ENCODE measurements around the gene CNDP1.
A peak's percentile ranks its signal among the peaks of the same experiment; 100 is the strongest.

Gene CNDP1

DNA sequence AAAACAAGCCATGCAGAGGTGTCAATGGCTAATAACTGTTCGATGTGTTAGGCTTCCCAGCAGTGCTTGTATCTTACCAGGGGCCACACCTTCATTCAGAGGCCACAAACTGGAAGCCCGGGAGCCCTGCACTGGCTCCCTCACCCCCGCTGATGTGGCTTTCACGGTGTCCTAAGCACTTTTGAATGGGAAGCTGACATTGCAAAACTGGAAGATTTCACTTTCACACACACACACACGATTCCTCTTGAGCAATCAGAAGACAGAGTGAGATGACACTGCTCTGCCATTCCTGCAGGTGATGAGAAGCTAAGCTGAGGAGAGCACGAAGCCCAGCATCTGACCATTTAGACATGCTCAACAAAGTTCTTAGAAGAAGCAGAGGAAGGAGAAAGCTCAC, 54.7 kb downstream of the CNDP1 start:
- no peak for DNase-seq

GRCh38 chr18:74589811-74590210, 55.5 kb downstream of the CNDP1 start:
- DNase-seq = no peak

GRCh38 chr18:74590671-74591070, 56.4 kb downstream of the CNDP1 start:
- DNase-seq = no peak

DNA sequence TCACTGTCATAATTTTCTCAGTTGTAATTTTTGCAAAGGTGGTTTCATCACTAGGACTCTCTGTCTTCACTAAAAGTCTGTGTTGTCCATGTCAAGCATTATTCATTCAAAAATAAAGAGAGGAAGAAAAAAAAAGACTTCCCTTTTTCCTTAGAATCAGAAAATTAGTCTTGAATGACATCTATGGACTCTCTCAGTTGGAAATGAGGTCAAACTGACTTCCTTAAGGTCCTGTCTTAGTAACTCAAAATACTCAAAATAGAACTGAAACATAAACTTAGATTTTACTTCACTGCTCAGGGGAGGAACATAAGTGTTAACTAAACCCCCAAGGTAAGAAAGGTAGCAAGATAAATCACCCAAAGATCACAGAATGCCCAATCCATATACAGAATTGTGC, 61.1 kb downstream of the CNDP1 start:
- no peak for DNase-seq

- DNase-seq = peak; percentile 17 to 89
Observed at GRCh38 chr18:74597034-74597661, 62.8 kb downstream of the CNDP1 start.

DNA sequence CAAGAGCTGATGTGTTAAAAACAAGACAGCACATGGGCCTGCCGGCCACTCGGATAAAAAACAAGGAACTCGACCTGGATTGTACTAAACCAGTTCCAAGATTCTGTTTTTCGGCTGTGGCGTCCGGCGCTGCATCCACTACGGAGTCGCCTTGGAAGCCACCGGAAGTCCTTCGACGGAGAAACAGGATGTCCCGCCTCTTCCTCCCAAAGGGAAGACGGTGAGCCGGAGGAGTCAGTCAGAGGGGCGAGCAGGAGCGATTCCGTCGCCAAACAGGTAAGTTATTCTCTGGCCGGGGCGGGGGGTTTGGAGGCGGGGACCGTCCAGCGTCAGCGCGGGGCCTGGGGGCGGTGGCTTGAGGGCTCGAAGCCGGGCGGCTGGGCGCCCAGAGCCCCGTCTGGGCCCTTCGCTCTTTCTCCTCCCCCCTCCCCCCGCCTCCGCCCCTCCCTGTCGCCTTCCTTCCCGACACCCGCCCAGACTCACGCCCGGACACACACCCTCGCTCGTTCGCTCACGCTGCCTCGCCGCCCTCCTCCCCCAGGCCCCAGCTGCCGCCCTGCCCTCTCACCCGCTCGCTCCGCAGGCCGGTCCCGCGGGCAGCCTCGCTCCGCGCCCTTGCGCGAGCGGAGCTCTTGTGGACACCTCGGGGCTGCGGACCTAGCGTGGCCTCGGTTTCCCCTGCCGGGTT, 63.5 kb downstream of the CNDP1 start, which contains the start of gene ZNF407:
TSS of gene ZNF407 (plus strand) at position 209 of the 688 bp plus-strand sequence. CDS start 33,150 bp downstream, outside the sequence.
- peak; percentile 83 to 92 for DNase-seq

DNA sequence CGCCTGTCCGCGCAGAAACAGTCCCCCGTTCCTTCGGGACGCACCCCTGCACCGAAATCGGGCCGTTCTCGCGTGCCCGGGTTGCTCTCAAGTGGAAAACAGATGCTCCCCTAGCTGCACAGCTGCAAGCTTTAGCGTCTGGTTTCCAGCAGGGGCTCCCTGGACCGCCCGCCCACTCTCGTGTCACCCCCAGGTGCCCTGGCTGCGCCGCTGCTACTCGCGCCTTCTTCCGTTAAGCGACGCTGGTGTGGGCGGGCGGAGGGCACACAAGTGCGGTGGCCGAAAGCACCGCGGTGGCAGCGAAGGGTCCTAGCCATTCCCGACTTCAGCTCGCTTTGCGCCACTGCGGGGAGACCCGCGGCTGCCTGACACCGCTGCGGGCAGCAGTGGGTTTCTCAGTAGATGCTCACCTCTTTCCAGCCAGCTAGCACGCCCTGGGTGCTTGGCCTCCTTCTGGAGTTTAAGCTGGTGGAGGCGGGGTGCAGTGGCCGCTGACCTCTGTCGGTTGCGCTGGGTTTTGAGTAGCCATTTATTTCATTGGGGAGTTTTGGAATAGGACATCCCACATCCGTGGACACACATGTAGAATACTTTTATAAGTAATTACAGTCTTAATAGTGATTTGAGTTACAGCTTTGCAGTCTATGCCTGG, 64.2 kb downstream of the CNDP1 start:
- DNase-seq = peak; percentile 41 to 59

DNA sequence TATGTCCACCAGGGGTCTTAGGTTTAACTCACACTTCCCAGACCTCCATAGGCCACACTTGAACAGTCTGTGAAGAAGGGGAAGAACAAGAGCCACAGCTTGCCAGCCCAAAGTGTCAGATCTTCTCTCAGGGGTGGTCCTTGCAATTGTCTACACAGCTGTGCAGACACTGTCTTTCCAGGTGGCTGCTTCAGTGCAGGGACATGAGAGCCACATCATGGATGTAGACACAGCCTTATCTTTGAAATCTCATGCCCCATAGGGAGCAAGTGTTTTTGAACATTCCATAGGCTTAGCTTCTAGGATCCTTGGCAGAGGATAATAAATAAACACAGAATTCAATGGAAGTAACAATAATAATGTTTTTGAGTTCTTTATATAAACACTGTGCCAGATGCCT, 70.1 kb downstream of the CNDP1 start:
- DNase-seq = no peak

- DNase-seq = no peak
Observed at GRCh38 chr18:74604774-74605173, 70.5 kb downstream of the CNDP1 start.

- DNase-seq = no peak
Observed at GRCh38 chr18:74608681-74609080, 74.4 kb downstream of the CNDP1 start.

- no peak for DNase-seq
Observed at GRCh38 chr18:74609535-74609934, 75.2 kb downstream of the CNDP1 start.

- no peak for DNase-seq
Observed at GRCh38 chr18:74610051-74610615, 75.8 kb downstream of the CNDP1 start.

- DNase-seq = no peak
Observed at GRCh38 chr18:74610860-74611259, 76.6 kb downstream of the CNDP1 start.

GRCh38 chr18:74611765-74612164, 77.5 kb downstream of the CNDP1 start:
- no peak for DNase-seq

DNA sequence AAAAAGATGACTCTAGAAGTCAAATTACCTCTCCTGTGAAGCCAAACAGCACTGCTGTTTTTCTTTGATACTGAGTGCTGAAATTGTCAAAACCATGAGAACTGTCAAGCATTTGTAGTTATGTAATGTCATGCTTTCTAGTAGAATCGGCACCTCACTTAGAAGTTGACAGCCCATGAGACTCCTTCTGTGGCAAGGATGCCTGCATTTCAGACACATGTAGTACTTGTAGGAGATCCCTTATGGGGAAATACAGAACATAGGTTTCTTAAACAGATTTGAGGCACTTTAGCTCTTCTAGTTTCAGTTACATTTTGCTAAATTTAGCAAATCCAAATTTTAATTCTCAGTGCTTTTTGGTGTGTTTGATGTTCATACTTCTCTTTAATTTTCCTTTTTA, 79.1 kb downstream of the CNDP1 start:
- no peak for DNase-seq

GRCh38 chr18:74616494-74616893, 82.2 kb downstream of the CNDP1 start:
- no peak for DNase-seq

GRCh38 chr18:74617486-74617885, 83.2 kb downstream of the CNDP1 start:
- no peak for DNase-seq

GRCh38 chr18:74622072-74622471, 87.8 kb downstream of the CNDP1 start:
- no peak for DNase-seq

- peak in 1 of 2 experiments; percentile 34 for DNase-seq
Observed at GRCh38 chr18:74623047-74623816, 88.9 kb downstream of the CNDP1 start.

DNA sequence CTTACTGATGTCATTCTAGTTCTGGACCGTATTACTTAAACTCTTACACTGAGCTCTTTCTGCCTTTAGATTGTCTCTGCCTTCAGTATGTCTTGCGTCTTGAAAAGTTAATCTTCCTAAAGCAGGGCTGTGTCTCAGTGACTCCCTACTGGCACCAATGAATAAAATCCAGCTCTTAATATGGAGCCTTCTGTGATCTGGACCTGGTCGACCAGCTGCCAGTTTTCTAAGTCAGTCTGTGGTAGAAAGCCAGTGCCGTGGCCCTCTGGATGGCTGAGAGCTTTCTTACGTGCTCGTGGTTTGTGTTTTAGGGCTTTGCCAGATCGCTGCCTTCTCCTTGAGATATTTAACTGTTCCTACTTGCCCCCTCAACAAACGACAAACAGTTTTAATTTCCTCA, 90.2 kb downstream of the CNDP1 start:
- DNase-seq = no peak

GRCh38 chr18:74625157-74625556, 90.9 kb downstream of the CNDP1 start:
- no peak for DNase-seq

DNA sequence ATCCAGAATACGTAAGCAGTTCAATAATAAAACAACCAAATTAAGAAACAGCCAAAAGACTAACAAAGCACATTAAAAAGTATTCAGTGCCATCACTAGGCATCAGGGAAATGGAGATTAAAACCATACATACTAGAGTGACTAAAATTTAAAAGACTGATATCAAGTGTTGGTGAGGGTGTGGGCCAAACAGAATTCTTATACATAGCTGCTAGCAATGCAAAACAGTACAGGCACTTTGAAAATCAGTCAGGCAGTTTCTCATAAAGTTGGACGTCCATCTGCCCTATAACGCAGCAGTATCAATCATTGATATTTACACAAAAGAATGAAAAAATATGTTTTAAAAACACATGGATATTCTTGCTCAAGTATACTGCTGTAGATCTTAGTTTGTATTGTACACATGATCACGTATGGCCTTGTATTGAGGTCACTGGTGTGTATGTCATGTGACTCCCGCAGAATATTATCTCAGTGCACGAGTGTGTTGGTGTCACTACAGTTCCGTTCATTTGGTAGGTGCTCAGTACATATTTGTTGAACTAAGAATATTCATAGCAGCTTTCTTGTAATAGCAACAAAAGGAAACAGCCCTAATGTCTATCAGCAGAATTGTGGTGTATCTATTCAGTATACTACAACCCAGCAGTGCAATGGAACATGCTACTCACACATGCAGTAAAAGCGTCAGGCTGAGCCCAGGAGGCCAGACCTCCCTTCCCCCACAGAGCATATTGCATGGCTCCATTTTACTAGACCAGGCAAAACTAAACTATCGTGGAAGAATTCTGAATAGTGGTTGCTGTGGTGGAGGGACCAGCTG, 92.0 kb downstream of the CNDP1 start:
- DNase-seq = no peak
